ENCODE measurements around the gene ADARB2.

GRCh38 chr10:1538121-1538520 is 199.2 kb downstream of the ADARB2 start:
- TF ChIP-seq CTCF (IDR thresholded peaks at IDR 0.05) (no peak), POLR2A (IDR thresholded peaks at IDR 0.05) (no peak)

Measured in testis (tissue), 2 donors.